Measurements from ENCODE around the gene L1TD1.

L1TD1 gene

GRCh38 chr1:62221171-62221570 is 26.5 kb downstream of the L1TD1 start:
- no peak overlapping the region for H3K4me3 ChIP-seq (ENCODE audit: low read depth, low read length)
- no peak for TF ChIP-seq CTCF (IDR thresholded peaks at IDR 0.05; ENCODE audit: low read depth, low read length)

GRCh38 chr1:62222321-62222720 is 27.7 kb downstream of the L1TD1 start:
- TF ChIP-seq CTCF (IDR thresholded peaks at IDR 0.05; ENCODE audit: low read depth, low read length) = no peak
- no peak overlapping the region for H3K4me3 ChIP-seq (ENCODE audit: low read depth, low read length)

GRCh38 chr1:62224182-62224581 is 29.5 kb downstream of the L1TD1 start:
- TF ChIP-seq CTCF (IDR thresholded peaks at IDR 0.05; ENCODE audit: low read depth, low read length) = no peak
- no peak overlapping the region for H3K4me3 ChIP-seq (ENCODE audit: low read depth, low read length)

GRCh38 chr1:62227496-62227895 is 32.8 kb downstream of the L1TD1 start:
- TF ChIP-seq CTCF (IDR thresholded peaks at IDR 0.05; ENCODE audit: low read depth, low read length) = no peak
- H3K4me3 ChIP-seq (ENCODE audit: low read depth, low read length) = no peak overlapping the region

GRCh38 chr1:62228136-62228882 is 33.7 kb downstream of the L1TD1 start:
- no peak overlapping the region for H3K4me3 ChIP-seq (ENCODE audit: low read depth, low read length)
- no peak for TF ChIP-seq CTCF (IDR thresholded peaks at IDR 0.05; ENCODE audit: low read depth, low read length)

GRCh38 chr1:62228883-62229187 is 34.2 kb downstream of the L1TD1 start:
- H3K4me3 ChIP-seq (ENCODE audit: low read depth, low read length) = no peak overlapping the region
- no peak for TF ChIP-seq CTCF (IDR thresholded peaks at IDR 0.05; ENCODE audit: low read depth, low read length)

GRCh38 chr1:62229468-62229867 is 34.8 kb downstream of the L1TD1 start:
- no peak for TF ChIP-seq CTCF (IDR thresholded peaks at IDR 0.05; ENCODE audit: low read depth, low read length)
- no peak overlapping the region for H3K4me3 ChIP-seq (ENCODE audit: low read depth, low read length)
